Loucy (cell line): Measurements from ENCODE around the gene RPRD2.

Experiments used
- H2AFZ ChIP-seq: fragments of 200-600 bp; sonication (generic); 2 replicates; pipeline ENCODE4 v1.6.0; 2016; ENCODE audit warnings: antibody characterized with exemption, mild to moderate bottlenecking, low read length, moderate library complexity
- H3F3A ChIP-seq: fragments of 200-600 bp; 2 replicates; pipeline ENCODE4 v1.6.0; 2016; ENCODE audit warnings: antibody characterized with exemption, low read depth, mild to moderate bottlenecking
- H3K27me3 ChIP-seq: fragments of 200-600 bp; sonication (generic); 2 replicates; pipeline ENCODE4 v1.6.1; 2014; ENCODE audit warnings: low read length, mild to moderate bottlenecking; ENCODE audit not compliant: insufficient read depth, poor library complexity, severe bottlenecking
- H3K36me3 ChIP-seq: fragments of 200-600 bp; sonication (generic); 2 replicates; pipeline ENCODE4 v1.6.1; 2016; ENCODE audit warnings: low read length; ENCODE audit not compliant: insufficient read depth
- H3K4me1 ChIP-seq: fragments of 200-600 bp; sonication (generic); 2 replicates; pipeline ENCODE4 v1.5.1; 2014; ENCODE audit warnings: low read length, mild to moderate bottlenecking; ENCODE audit not compliant: insufficient read depth, poor library complexity, severe bottlenecking
- H3K4me2 ChIP-seq: fragments of 200-600 bp; sonication (generic); 2 replicates; pipeline ENCODE4 v1.6.0; 2014; ENCODE audit warnings: antibody characterized with exemption, low read length, low read depth, mild to moderate bottlenecking; ENCODE audit not compliant: poor library complexity, severe bottlenecking
- H3K4me3 ChIP-seq: fragments of 200-600 bp; sonication (generic); 2 replicates; pipeline ENCODE4 v1.5.1; 2014; ENCODE audit warnings: low read length, mild to moderate bottlenecking, mixed read lengths; ENCODE audit not compliant: poor library complexity, severe bottlenecking
- H3K79me2 ChIP-seq: fragments of 200-600 bp; sonication (generic); 2 replicates; pipeline ENCODE4 v1.6.1; 2014; ENCODE audit warnings: low read length; ENCODE audit not compliant: insufficient read depth
- H3K9ac ChIP-seq: fragments of 200-600 bp; sonication (generic); 2 replicates; pipeline ENCODE4 v1.6.0; 2014; ENCODE audit warnings: mild to moderate bottlenecking, low read depth, low read length, moderate library complexity; ENCODE audit not compliant: poor library complexity, severe bottlenecking
- H3K9me2 ChIP-seq: fragments of 200-600 bp; sonication (generic); replicated peaks from 2 replicates; pipeline ENCODE4 v1.6.1; 2016; ENCODE audit warnings: low read depth, low read length, mixed read lengths
- H3K9me3 ChIP-seq: fragments of 200-600 bp; sonication (generic); 2 replicates; pipeline ENCODE4 v1.6.1; 2014; ENCODE audit warnings: mild to moderate bottlenecking, antibody characterized with exemption, low read length, low read depth; ENCODE audit not compliant: insufficient read depth
- H4K20me1 ChIP-seq: fragments of 200-600 bp; sonication (generic); 2 replicates; pipeline ENCODE4 v1.6.0; 2014; ENCODE audit warnings: antibody characterized with exemption, low read length, mild to moderate bottlenecking; ENCODE audit not compliant: insufficient read depth, poor library complexity, severe bottlenecking
- EZH2phosphoT487 ChIP-seq: fragments of 200-600 bp; IDR thresholded peaks from 2 replicates; pipeline ENCODE4 v1.6.1; 2018; ENCODE audit warnings: antibody characterized with exemption, mild to moderate bottlenecking, moderate library complexity, borderline replicate concordance
- TF ChIP-seq, protein P1 (sequence below): fragments of 200-600 bp; sonication (generic); conservative IDR thresholded peaks from 2 replicates; pipeline ENCODE4 v1.5.1; 2014; ENCODE audit warnings: mild to moderate bottlenecking, antibody characterized with exemption, low read length

RPRD2 gene

GRCh38 chr1:150362721-150363425, 1.1 kb upstream of the RPRD2 start:
- Histone ChIP-seq H3K9ac (peak overlapping the region; percentile 91), H3K4me2 (peak overlapping the region; percentile 81), H2AFZ (peak overlapping the region; percentile 88), H3K27me3 (no peaks in the 10 kb centered on the region), H3K4me1 (peaks cover 16% of the 10 kb centered on the region), H3K36me3 (no peaks in the 10 kb centered on the region), H3F3A (no peaks in the 10 kb centered on the region), H3K9me3 (no peaks in the 10 kb centered on the region), H3K79me2 (peaks cover 37% of the 10 kb centered on the region), H4K20me1 (peaks cover 19% of the 10 kb centered on the region), H3K9me2 (no peaks in the 10 kb centered on the region), H3K4me3 (peak overlapping the region; percentile 86)
- TF ChIP-seq EZH2phosphoT487: no peak
- TF ChIP-seq, protein P1, sequence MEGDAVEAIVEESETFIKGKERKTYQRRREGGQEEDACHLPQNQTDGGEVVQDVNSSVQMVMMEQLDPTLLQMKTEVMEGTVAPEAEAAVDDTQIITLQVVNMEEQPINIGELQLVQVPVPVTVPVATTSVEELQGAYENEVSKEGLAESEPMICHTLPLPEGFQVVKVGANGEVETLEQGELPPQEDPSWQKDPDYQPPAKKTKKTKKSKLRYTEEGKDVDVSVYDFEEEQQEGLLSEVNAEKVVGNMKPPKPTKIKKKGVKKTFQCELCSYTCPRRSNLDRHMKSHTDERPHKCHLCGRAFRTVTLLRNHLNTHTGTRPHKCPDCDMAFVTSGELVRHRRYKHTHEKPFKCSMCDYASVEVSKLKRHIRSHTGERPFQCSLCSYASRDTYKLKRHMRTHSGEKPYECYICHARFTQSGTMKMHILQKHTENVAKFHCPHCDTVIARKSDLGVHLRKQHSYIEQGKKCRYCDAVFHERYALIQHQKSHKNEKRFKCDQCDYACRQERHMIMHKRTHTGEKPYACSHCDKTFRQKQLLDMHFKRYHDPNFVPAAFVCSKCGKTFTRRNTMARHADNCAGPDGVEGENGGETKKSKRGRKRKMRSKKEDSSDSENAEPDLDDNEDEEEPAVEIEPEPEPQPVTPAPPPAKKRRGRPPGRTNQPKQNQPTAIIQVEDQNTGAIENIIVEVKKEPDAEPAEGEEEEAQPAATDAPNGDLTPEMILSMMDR: no peak

- Histone ChIP-seq H3K79me2 (peaks cover 52% of the 10 kb centered on the region), H3K9me3 (no peaks in the 10 kb centered on the region), H3K36me3 (no peaks in the 10 kb centered on the region), H3K27me3 (no peaks in the 10 kb centered on the region), H2AFZ (peak overlapping the region; percentile 78), H3K4me1 (peaks cover 20% of the 10 kb centered on the region), H3K4me3 (peak overlapping the region; percentile 86), H3K9ac (peak overlapping the region; percentile 91), H4K20me1 (peaks cover 28% of the 10 kb centered on the region), H3K4me2 (peak overlapping the region; percentile 81), H3F3A (no peaks in the 10 kb centered on the region), H3K9me2 (no peaks in the 10 kb centered on the region)
- TF ChIP-seq EZH2phosphoT487: no peak
- TF ChIP-seq, protein P1: no peak
These were observed 470 bp downstream of the RPRD2 start for GRCh38 chr1:150364231-150365003.

DNA sequence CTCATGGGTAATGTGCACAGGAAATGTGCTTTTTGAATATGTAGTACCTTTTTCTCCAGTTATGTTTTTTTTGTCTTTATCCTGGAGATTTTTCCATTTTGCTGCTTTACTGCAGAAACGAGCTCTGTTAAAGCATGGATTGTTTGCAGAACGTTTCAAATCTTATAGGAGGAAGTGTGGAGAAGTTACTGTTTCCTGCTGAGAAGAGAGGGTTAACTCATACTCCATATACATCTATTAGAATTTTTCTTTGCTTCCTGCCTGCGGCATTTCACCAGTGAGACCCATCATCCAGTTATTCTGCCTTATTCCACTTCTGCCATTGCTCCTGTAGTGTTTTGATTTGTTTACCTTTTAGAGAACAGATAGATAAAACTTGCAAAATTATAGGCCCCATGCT, 2.0 kb downstream of the RPRD2 start:
- Histone ChIP-seq H3K36me3 (no peaks in the 10 kb centered on the region), H3K27me3 (no peaks in the 10 kb centered on the region), H2AFZ (no peak overlapping the region), H3K9me3 (no peaks in the 10 kb centered on the region), H4K20me1 (peaks cover 42% of the 10 kb centered on the region), H3K9me2 (no peaks in the 10 kb centered on the region), H3K4me3 (peak overlapping the region; percentile 86), H3F3A (no peaks in the 10 kb centered on the region), H3K4me1 (peaks cover 30% of the 10 kb centered on the region), H3K79me2 (peaks cover 67% of the 10 kb centered on the region), H3K4me2 (peak overlapping the region; percentile 81), H3K9ac (peak overlapping the region; percentile 91)
- TF ChIP-seq EZH2phosphoT487: no peak
